HG02759 (cell line): Measurements from ENCODE around the gene MRPL47.
"Not testable (repeated sequence)": the region's sequence is repeated elsewhere in the genome, so short reads cannot be mapped to it uniquely, and the experiment has no call there.

ENCODE experiments used
- ATAC-seq: cut with Tn5 transposase; IDR thresholded peaks from one replicate; pipeline ENCODE4 v1.9.1; 2021; ENCODE audit warnings: mild to moderate bottlenecking, moderate library complexity; ENCODE audit not compliant: unreplicated experiment

Gene MRPL47

GRCh38 chr3:179604321-179605078 is at the start of gene MRPL47, which contains the start of gene NDUFB5:
TSS of gene MRPL47 (minus strand) at chr3:179604638. CDS start at chr3:179604624, 14 bp downstream.
TSS of gene NDUFB5 (plus strand) at chr3:179604794. CDS start at chr3:179604816, 22 bp downstream.
- ATAC-seq: peak; percentile 96

- peak; percentile 66 for ATAC-seq
Measured at GRCh38 chr3:179653096-179653797, 48.8 kb upstream of the MRPL47 start.

DNA sequence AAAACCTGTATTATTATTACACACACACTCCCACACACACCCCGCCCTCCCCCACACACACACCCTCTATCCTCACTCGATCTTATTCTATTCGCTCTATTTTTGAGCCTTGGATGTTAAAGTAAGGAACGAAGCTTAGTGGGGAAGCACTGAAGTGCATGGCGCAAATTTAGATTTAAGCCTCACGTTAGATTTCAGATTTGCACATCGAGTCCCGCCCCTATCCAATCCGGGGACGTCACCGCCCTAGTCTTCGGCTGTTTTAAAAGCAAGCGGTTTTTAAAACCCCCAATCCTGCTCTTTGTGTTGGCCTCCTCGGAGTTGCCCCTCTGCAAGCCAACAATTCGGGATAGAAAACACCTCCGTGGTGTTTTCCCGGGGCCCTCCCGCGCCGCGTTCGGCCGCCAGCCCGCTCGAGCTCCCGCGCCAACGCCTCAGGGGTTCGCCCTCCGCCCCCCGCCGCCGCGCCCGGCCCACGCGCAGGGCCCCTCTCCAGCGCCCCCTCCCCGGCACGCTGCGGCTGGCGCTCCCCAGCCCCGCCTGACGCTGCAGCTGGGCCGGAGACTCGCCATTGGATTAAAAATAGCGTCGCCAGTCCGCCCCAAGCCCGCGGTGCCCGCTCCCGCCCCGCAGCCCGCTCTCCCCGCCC is 48.1 kb upstream of the MRPL47 start, which contains the start of gene USP13:
Gene USP13 (plus strand): TSS at position 594 of the 649 bp plus-strand sequence. CDS start 186 bp downstream, outside the sequence.
- ATAC-seq: peak; percentile 74

DNA sequence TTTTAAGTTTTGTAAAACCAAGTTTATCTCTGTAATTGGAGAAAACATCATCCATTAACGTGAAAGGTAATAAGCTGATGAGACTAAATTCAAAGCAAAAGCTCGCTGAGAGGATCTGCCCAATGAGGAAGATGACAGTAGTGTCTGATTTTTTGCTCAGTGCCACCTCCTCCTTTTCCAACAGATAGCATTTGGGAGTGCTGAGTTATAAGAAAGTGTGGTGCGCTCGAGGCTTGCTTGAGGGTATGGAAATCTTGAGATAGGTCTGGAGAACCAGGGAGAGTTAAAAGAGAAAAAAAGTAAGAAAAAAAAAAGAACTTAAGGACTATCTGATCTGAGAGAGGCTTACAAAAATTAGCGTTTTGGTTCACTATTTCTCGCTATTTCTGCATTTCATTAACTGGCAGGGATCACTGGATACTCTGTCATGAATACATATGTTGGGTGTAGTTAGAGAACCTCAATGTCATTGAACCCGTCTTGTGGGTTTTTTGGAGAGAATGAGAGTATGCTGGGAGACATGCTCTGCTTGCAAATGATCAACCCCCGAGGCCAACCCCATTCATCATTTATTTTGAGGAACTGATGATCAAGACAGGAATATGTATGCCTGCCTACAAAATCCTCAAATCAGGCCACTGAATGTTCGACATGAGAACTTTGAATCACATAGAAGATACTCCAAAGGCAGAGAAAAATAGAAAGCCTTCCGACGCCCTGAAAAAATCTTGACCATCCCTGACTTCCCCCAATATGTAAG is 47.4 kb upstream of the MRPL47 start:
- ATAC-seq: no peak

GRCh38 chr3:179646177-179646576 is 41.7 kb upstream of the MRPL47 start:
- no peak for ATAC-seq

DNA sequence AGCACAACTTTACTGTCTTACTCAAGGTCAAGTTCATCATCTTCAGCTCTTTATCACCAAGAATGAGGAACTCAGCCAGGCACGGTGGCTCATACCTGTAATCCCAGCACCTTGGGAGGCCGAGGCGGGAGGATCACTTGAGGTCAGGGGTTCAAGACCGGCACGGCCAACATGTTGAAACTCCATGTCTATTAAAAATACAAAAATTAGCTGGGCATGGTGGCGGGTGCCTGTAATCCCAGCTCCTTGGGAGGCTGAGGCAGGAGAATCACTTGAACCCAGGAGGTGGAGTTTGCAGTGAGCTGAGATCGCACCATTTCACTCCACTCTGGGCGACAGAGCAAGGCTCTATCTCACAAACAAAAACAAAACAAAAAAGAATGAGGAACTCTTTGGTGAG is 39.4 kb upstream of the MRPL47 start:
- ATAC-seq: not testable (repeated sequence)

DNA sequence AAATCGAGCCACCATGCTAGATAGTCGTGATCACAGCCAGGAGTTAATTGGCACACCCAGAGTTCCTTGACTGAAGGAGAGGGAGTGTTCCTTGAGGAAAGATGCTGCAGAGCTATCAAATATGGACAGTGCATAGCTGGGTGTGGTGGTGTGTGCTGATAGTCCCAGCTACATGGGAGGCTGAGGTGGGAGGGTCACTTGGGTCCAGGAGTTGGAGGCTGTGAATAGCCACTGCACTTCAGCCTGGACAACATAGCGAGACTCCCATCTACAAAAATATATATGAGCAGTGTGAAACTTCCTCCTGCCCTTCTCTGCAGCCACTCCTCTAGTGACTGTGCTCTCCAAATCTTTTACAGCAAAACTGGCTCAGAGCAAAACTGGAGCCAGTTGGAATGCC is 38.4 kb upstream of the MRPL47 start:
- ATAC-seq: no peak

DNA sequence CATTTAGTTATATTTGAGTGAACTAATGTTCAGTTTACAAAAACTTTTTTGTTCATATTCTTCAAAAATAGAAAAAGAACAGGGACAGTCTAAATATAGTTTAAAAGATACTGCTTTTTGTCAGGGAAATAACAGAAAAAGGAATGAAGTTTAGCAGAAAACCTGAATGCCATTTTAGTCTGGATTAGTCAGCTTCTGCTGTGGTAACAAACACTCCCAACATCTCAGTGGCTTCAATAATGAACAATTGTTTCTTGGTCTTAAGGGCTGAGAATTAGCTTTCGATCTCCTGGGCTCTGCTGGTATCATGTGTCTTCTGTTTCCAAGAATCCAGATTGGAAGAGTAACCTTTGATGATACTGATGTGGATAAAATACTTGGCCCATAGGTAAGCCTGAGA is 36.0 kb upstream of the MRPL47 start:
- no peak for ATAC-seq

DNA sequence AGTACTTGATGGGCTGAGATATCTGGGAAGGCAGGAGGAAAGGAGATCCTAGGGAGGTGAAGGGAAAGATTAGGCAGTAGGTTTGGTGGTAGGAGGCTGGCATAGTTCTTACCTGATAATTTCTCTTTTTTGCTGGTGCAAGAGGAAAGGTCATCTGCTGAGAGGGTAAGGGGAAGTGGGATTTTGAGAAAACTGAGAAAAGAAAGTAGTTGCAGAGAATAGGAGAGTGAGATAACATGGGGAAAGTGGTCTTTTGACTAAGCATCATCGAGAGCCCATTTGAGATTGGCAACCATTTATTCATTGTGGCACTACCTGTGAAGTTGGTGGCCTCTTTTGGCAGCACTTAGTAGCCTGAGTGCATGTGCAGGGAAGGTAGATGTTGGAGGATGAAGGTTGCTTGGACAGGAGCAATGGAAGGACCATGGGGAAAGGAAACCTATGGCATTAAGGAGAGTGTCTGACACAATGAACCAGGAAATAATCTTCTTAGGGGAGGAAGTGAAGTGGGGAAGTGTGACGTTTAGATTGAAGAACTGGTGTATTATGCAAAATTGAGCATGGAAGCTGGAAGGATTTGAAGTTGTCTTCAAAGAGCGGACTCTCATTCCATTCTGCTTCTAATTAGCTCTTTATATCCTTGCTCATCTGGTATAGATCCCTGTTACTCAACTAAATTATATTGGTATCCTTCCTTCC is 26.5 kb upstream of the MRPL47 start:
- ATAC-seq: no peak

DNA sequence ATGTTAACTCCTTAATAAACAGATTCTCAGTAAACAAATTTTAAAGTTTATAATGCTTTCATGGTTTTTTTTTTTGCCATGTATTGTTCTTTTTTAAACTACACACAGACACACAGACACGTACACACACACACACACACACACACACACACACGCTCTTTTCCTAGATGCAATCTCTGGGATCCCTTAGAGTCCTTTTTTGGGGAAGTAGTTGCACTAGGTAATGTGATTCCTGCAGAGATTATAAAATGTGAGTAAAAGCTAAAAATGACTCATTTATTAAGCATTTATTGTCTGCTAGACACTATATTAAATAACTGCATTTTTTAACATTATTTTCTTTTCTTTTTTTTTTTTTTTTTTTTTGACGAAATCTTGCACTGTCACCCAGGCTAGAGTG is 20.0 kb upstream of the MRPL47 start:
- ATAC-seq: no peak

- no peak for ATAC-seq
Measured at GRCh38 chr3:179622023-179622422, 17.6 kb upstream of the MRPL47 start.

- no peak for ATAC-seq
Measured at GRCh38 chr3:179615458-179616173, 11.2 kb upstream of the MRPL47 start.

DNA sequence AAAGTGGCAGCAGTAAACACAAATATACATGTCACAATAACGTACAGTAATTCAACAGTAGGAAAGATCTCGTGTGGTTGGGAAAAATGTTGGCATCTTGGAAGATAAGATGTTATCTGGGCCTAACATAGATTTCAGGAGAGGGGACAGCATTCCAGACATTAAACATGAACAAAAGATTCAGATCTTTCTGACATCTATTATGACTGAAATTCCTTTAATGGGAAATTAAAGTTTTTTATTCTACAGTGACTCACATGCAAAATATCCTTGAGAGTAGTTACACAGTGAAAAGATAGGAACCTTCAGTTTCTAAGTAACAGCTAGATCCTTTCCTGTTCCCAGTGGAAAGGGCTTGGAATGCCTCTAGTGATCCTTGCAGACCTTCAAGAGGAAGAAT is 9.4 kb upstream of the MRPL47 start:
- no peak for ATAC-seq

- no peak for ATAC-seq
Measured at GRCh38 chr3:179610066-179610465, 5.6 kb upstream of the MRPL47 start.

DNA sequence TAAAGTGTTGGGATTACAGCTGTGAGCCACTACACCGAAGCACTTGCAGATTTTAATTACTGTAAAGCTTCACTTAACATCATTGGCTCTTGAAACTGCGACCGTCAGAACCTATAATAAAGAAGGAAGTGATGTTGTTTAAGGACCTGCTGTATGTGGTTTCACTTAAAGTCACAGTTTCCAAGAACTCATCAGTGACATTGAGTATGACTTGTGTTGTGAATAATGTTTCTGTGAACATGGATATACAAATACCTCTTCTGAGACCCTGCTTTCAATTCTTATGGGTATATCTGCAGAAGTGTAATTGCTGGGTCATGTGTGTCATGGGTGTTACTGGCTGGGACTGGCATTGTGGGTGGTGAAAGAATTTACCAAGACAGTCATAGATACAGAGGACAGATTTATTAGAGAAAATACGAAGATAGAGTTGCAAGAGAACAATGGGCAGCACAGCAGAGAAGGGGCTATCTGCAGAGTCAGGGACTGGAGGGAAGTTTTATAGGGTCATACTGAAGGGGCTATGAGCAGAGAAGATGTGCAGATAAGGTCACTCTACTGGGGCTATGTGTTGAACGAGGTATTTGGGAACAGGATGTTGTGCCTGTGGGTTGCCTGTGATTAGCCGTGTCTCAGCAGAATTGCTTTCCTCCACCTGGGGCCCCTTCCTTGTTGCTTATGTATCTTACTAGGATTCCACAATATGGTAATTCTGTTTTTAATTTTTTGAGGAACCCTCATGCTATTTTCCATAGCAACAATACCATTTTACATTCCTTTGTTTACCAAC is 4.7 kb upstream of the MRPL47 start:
- ATAC-seq: peak; percentile 56

DNA sequence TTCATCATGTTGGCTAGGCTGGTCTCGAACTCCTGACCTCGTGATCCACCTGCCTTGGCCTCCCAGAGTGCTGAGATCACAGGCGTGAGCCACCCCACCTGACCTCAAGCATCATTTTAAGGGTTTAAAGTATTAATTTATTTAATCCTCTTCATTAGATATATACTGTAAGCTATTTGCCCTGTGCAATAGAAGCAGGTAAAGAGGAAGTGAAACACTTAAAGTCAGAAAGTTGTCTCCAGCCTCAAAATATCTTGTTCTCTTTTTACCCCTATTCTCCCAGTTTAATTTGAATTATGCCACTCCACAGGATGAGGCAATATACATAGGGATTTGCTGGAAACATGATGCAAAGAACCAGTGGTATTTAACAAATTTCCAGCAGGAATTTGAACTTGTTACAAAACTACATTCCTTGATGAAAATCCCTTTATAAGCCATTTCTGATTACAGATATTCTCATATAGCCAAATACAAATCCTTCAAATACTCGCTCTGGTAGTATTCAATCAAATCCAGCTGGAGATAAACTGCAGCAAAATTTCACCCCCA is 2.2 kb upstream of the MRPL47 start:
- ATAC-seq: no peak

DNA sequence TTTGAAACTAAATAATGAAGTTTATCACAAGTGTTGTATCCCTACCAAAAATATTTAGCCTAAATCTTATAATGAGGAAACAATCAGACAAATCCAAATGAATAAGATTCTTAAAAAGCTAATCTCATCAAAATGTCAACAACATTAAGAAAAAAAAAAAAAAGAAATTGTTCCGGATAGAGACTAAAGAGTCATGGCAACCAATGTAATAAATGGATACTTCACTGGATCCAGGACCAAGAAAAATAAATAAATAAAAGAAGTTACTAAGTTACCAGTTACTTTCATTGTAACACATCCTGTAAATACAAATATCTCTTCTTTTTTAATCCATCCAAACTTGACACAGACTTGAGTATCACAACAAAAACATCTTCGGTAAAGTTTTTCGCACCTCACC is 607 bp downstream of the MRPL47 start:
- ATAC-seq: no peak

DNA sequence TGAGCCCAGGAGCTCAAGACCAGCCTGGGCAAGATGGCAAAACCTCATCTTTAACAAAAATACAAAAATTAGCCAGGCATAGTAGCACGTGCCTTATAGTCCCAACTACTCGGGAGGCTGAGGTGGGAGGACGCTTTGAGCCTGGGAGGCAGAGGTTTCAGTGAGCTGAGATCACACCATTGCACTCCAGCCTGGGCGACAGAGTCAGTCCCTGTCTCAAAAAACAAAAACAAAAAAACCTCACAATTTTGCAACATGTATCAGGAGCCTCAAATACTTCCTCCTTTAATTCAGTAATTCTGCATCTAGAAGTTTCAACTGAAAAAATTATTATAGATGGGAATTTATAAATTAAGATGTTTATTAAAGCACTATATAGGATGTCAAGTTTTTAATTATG is 1.1 kb downstream of the MRPL47 start:
- no peak for ATAC-seq

GRCh38 chr3:179599531-179599930 is 4.9 kb downstream of the MRPL47 start:
- ATAC-seq: no peak
